Skeletal muscle satellite cell (primary cell): ENCODE data around the gene KCNN1.
A peak's percentile ranks its signal among the peaks of the same experiment; 100 is the strongest.

Experiments
- H3K27me3 ChIP-seq: 2 replicates; pipeline ENCODE4 v1.7.0; 2013; ENCODE audit warnings: low read length; ENCODE audit not compliant: control insufficient read depth, insufficient read depth
- H3K36me3 ChIP-seq: 2 replicates; pipeline ENCODE4 v1.7.0; 2013; ENCODE audit warnings: mild to moderate bottlenecking, control low read depth, low read length; ENCODE audit not compliant: insufficient read depth
- H3K4me1 ChIP-seq: 2 replicates; pipeline ENCODE4 v1.7.0; 2013; ENCODE audit warnings: low read length; ENCODE audit not compliant: control insufficient read depth, insufficient read depth
- H3K4me2 ChIP-seq: 2 replicates; pipeline ENCODE4 v1.7.0; 2013; ENCODE audit warnings: mild to moderate bottlenecking, low read length
- H3K4me3 ChIP-seq: 2 replicates; pipeline ENCODE4 v1.7.0; 2013; ENCODE audit warnings: low read length
- H3K9ac ChIP-seq: 2 replicates; pipeline ENCODE4 v1.7.0; 2013; ENCODE audit warnings: mild to moderate bottlenecking, low read depth, low read length, moderate library complexity
- H3K9me3 ChIP-seq: replicated peaks from 2 replicates; pipeline ENCODE4 v1.7.0; 2013; ENCODE audit warnings: mild to moderate bottlenecking, control low read depth, low read length

KCNN1 gene

DNA sequence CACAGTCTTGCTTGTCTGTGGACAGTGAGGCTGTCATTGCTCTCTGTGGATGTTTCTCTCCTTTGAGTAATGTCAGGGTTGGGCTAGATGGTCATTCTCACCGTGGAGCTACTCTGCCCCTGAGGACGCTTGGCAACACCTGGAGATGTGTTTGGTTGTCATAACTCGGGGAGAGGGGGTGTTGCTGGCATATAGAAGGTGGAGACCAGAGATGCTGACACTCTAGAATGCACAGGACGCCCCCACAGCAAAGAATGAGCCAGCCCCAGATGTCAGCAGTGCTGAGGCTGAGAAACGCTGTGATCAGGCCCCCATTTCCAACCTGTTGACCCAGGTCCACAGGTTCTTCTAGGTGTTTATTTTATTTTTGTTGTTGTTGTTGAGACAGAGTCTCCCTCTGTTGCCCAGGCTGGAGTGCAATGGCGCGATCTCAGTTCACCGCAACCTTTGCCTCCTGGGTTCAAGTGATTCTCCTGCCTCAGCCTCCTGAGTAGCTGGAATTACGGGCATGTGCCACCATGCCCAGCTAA lies 29.5 kb upstream of the KCNN1 start:
- H3K4me3 ChIP-seq = no peak overlapping the region
- H3K4me2 ChIP-seq = no peak overlapping the region
- no peaks in the 10 kb centered on the region for H3K27me3 ChIP-seq
- peaks cover 9% of the 10 kb centered on the region for H3K36me3 ChIP-seq
- H3K9ac ChIP-seq = no peak overlapping the region
- H3K4me1 ChIP-seq = peaks cover 10% of the 10 kb centered on the region
- H3K9me3 ChIP-seq = no peaks in the 10 kb centered on the region

DNA sequence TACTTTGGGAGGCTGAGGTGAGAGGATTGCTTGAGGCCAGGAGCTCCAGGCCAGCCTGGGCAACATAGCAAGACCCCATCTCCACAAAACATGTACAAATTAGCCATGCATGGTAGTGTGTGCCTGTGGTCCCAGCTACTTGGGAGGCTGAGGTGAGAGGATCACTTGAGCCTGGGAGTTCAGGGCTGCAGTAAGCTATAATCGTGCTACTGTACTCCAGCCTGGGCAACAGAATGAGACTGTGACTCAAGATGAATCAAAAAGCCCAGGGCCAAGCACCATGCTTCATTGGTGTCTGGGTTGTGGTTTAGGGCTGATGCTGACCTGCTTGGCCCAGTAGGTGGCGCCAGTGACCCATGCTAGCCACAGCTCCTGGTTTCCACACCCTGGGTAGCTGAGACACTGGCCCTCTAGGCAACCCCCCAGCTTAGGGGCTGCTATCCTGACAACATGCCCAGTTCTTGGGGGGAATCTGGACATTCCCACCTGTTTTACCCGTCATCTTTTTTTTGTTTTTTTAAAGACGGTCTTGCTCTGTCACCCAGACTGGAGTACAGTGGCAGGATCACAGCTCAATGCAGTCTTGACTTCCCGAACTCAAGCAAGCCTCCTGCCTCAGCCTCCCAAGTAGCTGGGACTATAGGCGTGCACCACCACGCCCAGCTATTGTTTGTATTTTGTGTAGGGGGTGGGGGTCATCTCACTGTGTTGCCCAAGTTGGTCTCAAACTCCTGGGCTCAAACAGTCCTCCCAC lies 28.6 kb upstream of the KCNN1 start:
- no peak overlapping the region for H3K4me2 ChIP-seq
- no peaks in the 10 kb centered on the region for H3K9me3 ChIP-seq
- H3K9ac ChIP-seq = no peak overlapping the region
- H3K27me3 ChIP-seq = no peaks in the 10 kb centered on the region
- H3K36me3 ChIP-seq = peaks cover 14% of the 10 kb centered on the region
- peaks cover 10% of the 10 kb centered on the region for H3K4me1 ChIP-seq
- H3K4me3 ChIP-seq = no peak overlapping the region

DNA sequence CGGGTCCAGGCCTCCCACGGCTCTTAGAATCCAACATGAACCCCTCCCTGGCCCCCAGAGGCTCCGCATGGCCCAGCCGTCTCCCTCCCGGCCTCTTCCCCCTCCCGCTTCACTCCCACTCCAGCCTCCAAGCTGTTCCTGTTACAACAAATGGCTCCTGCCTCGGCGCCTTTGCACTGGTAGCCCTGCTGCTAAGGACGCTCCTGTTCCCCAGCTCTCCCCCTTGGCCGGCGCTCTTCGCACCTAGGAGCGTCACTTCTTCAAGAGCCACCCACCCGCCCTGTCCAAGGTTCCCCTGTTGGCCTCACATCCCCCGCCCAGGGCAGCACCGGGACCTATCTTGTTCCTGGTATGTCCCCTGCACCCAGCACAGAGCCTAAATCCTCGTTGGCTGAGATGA lies 24.7 kb upstream of the KCNN1 start:
- H3K4me1 ChIP-seq = peaks cover 9% of the 10 kb centered on the region
- H3K27me3 ChIP-seq = no peaks in the 10 kb centered on the region
- H3K4me3 ChIP-seq = no peak overlapping the region
- H3K9ac ChIP-seq = no peak overlapping the region
- H3K36me3 ChIP-seq = peaks cover 13% of the 10 kb centered on the region
- no peak overlapping the region for H3K4me2 ChIP-seq
- no peaks in the 10 kb centered on the region for H3K9me3 ChIP-seq

DNA sequence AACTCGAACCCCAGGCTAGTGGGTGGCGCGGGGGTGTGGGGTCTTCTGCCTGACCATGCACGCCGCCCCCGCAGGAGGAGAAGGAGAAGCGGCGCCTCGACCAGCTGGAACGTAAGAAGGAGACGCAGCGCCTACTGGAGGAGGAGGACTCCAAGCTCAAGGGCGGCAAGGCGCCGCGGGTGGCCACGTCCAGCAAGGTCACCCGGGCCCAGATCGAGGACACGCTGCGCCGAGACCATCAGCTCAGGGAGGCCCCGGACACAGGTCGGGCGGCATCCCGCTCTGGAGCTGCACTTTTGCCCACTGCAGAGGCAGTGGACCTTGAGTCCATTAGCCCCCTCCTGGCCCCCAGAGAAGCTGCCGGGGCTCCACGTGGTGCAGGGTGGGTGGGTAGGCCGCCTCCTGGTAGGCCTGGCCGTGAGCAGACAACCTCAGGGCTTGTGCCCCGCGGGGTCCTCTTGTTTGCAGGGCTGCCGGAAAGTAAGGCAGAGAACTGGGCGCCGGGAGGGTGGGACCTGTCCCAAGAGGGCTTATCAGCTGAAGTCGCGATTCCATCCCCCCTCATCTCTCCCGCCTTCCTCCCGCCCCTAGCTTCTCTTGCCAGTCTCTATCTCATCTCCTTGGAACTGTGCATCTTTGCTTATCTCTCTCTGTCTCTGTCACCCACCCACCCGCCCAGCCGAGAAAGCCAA lies 24.2 kb upstream of the KCNN1 start:
- Histone ChIP-seq H3K9me3 (no peaks in the 10 kb centered on the region), H3K4me3 (no peak overlapping the region), H3K36me3 (peaks cover 9% of the 10 kb centered on the region), H3K4me2 (no peak overlapping the region), H3K4me1 (peaks cover 13% of the 10 kb centered on the region), H3K27me3 (no peaks in the 10 kb centered on the region), H3K9ac (no peak overlapping the region)

DNA sequence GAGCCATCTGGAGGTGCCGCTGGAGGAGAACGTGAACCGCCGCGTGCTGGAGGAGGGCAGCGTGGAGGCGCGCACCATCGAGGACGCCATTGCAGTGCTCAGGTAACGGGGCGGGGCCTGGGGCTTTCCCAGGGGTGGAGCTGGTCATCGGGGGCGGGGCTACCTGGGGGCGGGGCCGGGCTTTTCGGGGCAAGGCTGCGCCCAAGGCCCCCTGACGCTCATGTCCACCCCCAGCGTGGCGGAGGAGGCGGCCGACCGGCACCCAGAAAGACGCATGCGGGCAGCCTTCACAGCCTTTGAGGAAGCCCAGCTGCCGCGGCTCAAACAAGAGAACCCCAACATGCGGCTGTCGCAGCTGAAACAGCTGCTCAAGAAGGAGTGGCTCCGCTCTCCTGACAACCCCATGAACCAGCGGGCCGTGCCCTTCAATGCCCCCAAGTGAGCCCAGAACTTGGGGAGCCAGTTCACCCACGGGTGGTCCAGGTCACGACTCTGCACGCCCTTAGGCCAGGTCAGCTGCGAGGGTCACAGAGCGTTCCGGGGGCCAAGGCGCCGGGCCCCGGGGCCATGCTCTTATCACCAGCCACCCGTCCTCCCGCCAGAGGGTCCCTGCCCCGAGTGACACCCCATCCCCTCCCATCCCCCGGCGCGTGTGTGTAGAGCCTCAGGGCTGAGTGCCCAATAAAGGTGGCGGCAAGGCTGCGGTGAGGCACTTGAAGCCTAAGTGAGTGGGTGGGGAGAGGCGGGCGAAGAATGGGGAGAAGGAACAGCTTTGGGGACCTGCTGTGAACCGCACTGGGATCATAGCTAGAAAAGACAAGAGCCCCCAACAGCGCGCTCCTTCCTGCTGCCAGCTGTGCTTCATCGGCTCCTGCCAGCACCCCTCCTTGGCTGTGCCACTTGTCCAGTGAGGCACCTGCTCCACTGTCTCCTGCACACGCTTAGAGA lies 23.4 kb upstream of the KCNN1 start:
- H3K4me2 ChIP-seq = no peak overlapping the region
- H3K9me3 ChIP-seq = no peaks in the 10 kb centered on the region
- peaks cover 9% of the 10 kb centered on the region for H3K36me3 ChIP-seq
- H3K27me3 ChIP-seq = no peaks in the 10 kb centered on the region
- no peak overlapping the region for H3K4me3 ChIP-seq
- peaks cover 9% of the 10 kb centered on the region for H3K4me1 ChIP-seq
- H3K9ac ChIP-seq = no peak overlapping the region

DNA sequence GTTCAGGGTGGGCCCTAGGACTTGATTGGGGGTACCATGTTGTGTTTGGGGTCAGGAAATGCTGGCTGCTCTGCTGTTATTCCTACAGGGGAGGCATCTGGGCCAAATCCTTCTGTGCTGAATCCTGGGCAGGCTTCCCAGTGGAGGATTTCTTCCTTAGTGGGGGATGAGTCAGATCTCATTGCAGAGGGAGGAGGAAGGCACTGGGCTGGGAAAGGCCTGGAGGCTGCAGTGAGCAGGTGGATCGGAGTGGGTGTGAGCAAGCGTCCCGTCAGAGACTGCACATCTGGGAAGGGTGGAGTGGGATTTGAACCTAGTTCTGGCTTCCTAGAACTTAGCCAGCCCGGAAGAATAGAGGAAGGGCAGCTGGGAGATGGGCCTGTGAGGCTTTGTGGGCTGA lies 22.6 kb upstream of the KCNN1 start:
- Histone ChIP-seq H3K9ac (no peak overlapping the region), H3K36me3 (peaks cover 9% of the 10 kb centered on the region), H3K4me2 (no peak overlapping the region), H3K4me1 (peaks cover 9% of the 10 kb centered on the region), H3K4me3 (no peak overlapping the region), H3K9me3 (no peaks in the 10 kb centered on the region), H3K27me3 (peaks cover 7% of the 10 kb centered on the region)

DNA sequence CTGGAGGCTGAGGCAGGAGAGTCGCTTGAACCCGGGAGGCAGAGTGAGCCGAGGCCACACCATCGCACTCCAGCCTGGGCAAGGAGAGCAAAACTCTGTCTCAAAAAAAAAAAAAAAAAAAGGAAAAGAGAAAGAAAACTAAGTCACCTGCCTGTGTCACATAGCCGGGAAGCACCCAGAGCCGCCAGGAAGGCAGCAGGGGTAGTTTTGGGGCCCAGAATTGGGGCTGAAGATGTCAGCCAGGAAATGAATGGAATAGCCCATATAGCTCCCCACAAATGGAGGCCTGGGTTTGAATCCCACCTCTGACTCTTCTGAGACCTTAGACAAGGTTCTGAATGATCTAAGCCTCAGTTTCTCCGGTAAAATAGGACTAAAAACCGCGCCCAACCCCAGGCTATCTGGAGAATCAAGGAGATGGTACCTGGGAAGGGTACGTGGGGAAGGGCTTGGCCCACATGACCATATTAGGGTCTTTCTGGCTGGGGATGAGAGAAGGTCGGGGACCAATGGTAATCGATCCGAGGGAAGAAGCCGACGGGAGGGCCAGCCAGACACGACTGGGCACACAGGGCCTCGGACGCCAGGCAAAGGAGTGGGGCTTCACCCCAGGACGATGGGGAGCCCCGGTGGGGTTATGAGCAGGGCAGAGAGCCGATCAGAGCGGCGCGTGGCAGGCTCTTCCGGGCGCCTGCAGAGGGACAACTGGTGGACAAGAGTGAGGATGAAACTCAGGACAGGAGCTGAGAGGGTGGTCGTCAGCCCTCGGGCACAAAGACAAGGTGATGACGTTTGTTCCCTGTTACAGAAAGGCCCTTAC lies 19.7 kb upstream of the KCNN1 start:
- Histone ChIP-seq H3K9me3 (no peaks in the 10 kb centered on the region), H3K4me1 (peaks cover 18% of the 10 kb centered on the region), H3K4me3 (peak overlapping the region; percentile 67), H3K4me2 (peak overlapping the region; percentile 84), H3K36me3 (peaks cover 6% of the 10 kb centered on the region), H3K9ac (peak overlapping the region; percentile 43), H3K27me3 (peaks cover 34% of the 10 kb centered on the region)

DNA sequence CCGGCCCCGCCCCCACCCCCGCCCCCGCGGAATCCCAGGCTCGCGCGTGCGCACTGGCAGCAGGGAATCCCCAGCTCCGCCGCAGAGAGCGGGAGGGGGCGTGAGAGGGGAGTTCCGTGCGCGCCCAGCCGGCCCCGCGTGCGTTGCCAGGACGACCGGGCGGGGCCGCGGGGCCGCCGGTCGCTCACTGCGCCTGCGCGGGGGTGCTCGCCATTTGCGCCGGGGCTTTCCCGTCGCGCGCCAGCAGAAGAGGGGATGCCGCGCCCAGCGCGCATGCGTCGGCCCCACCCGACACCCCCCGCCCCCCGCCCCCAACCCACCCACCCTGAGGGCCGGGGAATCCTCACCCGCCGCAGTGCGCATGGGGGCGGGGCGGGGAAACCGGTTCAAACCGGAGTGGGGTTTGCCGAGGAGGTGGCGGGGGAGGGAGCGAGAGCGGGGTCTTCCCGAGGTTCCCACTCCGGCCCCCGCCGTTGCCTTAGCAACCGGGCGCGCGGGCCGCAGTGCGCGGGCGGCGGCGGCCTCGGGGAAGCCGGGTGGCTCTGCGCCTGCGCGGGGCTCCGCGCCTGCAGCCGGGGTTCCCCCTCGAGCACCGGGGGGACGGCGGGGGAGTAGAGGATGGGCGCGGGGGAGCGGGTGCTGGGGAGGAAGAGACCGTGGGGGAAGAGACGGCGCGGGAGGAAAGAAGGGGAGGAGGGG lies 18.9 kb upstream of the KCNN1 start:
- no peaks in the 10 kb centered on the region for H3K9me3 ChIP-seq
- H3K4me1 ChIP-seq = peaks cover 18% of the 10 kb centered on the region
- H3K4me3 ChIP-seq = peak overlapping the region; percentile 71
- H3K4me2 ChIP-seq = peak overlapping the region; percentile 84
- H3K27me3 ChIP-seq = peaks cover 42% of the 10 kb centered on the region
- H3K36me3 ChIP-seq = peaks cover under 1% of the 10 kb centered on the region
- peak overlapping the region; percentile 56 for H3K9ac ChIP-seq

DNA sequence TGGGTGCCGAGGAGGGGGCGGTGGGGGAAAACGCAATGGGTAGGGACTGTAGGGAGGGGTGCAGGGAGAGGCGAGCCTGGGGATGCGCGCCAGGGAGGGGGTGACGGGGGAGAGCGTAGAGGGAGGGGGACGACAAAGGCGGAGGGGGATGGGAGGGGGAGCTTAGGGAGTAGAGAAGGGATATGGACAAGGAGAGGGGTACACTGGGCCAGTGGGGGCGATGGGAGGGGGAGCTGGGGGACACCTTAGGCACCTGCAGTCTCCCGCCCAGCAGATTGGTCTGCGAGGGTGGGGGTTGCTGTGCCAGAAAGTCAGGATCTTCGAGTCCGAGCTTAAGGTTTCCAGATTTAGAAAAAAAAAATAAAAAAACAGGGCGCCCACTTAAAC lies 18.4 kb upstream of the KCNN1 start:
- H3K9ac ChIP-seq = no peak overlapping the region
- no peaks in the 10 kb centered on the region for H3K9me3 ChIP-seq
- H3K4me2 ChIP-seq = peak overlapping the region; percentile 77
- no peaks in the 10 kb centered on the region for H3K36me3 ChIP-seq
- H3K4me1 ChIP-seq = peaks cover 18% of the 10 kb centered on the region
- peak overlapping the region; percentile 71 for H3K4me3 ChIP-seq
- peaks cover 48% of the 10 kb centered on the region for H3K27me3 ChIP-seq
